ENCODE data around the gene STT3B. TPM values are rescaled to one million over a fixed set of nuclear protein-coding genes. Genes with fewer than 3 reads are reported as not detected.

The STT3B gene
- total RNA-seq, 2 donors from 2014 or later = 78.0 to 87.5 TPM

DNA sequence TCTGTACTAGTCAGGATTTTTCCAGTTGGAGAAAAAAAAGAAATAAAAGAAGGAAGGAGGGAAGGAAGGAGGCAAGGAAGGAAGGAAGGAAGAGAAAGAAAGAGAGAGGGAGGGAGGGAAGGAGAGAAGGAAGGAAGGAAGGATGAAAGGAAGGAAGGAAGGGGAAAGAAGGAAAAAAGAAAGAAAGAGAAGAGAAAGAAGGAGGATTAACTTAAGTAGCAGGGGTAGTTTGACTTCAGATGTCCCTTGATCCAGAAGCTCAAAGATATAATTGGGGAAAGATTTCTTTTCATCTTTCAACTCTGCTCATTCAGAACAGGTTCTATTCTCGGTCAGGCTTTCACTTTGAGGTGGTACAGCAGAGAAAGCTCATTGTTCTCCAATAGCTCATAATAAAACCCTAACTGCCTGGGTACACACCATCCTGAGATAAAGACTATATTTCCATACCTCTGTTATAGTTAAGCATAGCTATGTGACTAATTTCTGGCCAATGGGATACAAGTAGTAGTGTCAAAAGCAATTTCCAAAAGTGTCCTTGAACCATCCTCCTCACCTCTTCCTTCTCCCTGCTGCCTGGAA lies 23.5 kb upstream of the STT3B start:
- H3K27ac ChIP-seq = no peak overlapping the region
- no peaks in the 10 kb centered on the region for H3K36me3 ChIP-seq
- DNase-seq (ENCODE audit: low spot score) = no peak
- no peaks in the 10 kb centered on the region for H3K9me3 ChIP-seq
- no peaks in the 10 kb centered on the region for H3K4me1 ChIP-seq
- no peak overlapping the region for H3K4me3 ChIP-seq
- H3K27me3 ChIP-seq = no peaks in the 10 kb centered on the region
- TF ChIP-seq, protein P1, sequence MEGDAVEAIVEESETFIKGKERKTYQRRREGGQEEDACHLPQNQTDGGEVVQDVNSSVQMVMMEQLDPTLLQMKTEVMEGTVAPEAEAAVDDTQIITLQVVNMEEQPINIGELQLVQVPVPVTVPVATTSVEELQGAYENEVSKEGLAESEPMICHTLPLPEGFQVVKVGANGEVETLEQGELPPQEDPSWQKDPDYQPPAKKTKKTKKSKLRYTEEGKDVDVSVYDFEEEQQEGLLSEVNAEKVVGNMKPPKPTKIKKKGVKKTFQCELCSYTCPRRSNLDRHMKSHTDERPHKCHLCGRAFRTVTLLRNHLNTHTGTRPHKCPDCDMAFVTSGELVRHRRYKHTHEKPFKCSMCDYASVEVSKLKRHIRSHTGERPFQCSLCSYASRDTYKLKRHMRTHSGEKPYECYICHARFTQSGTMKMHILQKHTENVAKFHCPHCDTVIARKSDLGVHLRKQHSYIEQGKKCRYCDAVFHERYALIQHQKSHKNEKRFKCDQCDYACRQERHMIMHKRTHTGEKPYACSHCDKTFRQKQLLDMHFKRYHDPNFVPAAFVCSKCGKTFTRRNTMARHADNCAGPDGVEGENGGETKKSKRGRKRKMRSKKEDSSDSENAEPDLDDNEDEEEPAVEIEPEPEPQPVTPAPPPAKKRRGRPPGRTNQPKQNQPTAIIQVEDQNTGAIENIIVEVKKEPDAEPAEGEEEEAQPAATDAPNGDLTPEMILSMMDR (IDR thresholded peaks at IDR 0.05) = no peak

DNA sequence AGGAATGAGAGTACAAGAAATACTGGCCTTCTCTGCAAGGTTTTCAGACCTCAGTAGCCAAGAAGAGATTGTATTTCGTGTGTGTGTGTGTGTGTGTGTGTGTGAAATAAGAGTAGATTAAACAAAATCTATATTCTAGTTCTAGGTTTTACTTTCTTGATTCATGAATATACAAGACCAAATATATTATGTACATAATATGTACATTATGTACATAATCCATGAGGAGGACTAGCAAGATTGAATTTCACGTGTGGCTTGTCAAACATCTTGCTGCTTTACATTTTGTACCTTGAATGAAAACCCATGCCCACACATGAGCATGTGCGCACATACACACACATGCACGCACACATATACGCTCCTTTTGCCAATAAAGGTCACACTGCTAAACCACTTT lies 18.2 kb upstream of the STT3B start:
- no peaks in the 10 kb centered on the region for H3K4me1 ChIP-seq
- TF ChIP-seq, protein P1 (IDR thresholded peaks at IDR 0.05) = no peak
- no peak overlapping the region for H3K4me3 ChIP-seq
- no peaks in the 10 kb centered on the region for H3K27me3 ChIP-seq
- no peak for DNase-seq (ENCODE audit: low spot score)
- no peak overlapping the region for H3K27ac ChIP-seq
- H3K9me3 ChIP-seq = no peaks in the 10 kb centered on the region
- H3K36me3 ChIP-seq = no peaks in the 10 kb centered on the region

DNA sequence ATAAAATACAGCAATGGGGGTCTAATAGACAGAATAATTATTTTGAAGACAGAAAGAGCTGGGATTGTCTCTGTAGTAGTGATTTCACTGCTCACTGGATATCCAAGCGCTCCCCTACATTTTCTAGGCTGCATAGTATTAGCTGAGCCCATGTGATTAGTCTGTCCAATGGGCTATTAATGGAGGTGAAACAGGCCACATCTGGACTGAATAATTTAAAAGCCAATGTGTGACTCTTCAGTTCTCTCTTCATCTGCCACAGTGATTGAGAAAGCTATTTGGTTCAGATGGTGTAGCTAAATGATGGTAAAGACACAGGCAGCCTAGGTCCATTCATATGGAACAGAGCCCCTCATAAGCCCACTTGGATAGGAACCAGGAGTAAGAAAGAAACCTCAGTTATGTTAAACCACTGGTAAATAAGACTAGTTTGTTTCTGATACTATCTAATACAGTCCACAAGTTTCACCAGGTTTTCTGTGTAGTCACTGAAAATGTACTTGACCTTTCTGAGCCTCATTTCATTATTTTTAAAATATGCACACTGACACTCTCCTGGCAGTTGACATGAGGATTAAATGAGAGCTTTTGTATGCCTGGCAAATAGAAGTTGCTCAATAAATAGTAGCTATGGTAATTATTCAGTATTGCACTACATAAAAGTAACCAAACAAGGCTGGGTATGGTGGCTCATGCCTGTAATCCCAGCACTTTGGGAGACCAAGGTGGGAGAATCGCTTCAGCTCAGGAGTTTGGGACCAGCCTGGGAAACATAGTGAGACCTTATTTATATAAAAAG lies 17.0 kb upstream of the STT3B start:
- no peak overlapping the region for H3K27ac ChIP-seq
- H3K9me3 ChIP-seq = no peaks in the 10 kb centered on the region
- H3K4me1 ChIP-seq = no peaks in the 10 kb centered on the region
- no peaks in the 10 kb centered on the region for H3K36me3 ChIP-seq
- H3K27me3 ChIP-seq = no peaks in the 10 kb centered on the region
- no peak for DNase-seq (ENCODE audit: low spot score)
- no peak overlapping the region for H3K4me3 ChIP-seq
- TF ChIP-seq, protein P1 (IDR thresholded peaks at IDR 0.05) = no peak

DNA sequence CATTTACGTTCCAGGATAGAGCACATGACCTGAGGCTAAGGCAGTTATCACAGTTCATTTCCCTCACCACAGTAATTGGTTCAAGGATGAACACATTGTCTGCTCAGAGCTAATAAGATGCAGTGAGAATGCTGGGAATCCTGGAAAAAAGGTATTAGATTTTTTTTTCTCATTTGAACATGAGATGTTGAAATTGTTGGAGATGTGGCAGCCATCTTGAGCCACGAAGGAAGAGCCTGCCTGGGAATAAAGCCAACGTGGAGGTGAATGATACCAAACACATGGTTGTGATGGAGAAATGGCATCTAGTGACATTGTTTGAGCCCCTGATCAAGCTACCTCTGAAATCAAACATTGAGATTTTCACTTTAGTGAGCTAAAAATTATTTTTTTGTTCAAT lies 16.0 kb upstream of the STT3B start:
- Histone ChIP-seq H3K4me3 (no peak overlapping the region), H3K27me3 (no peaks in the 10 kb centered on the region), H3K36me3 (no peaks in the 10 kb centered on the region), H3K27ac (no peak overlapping the region), H3K9me3 (no peaks in the 10 kb centered on the region), H3K4me1 (no peaks in the 10 kb centered on the region)
- no peak for DNase-seq (ENCODE audit: low spot score)
- TF ChIP-seq, protein P1 (IDR thresholded peaks at IDR 0.05) = no peak

GRCh38 chr3:31521468-31521867 lies 11.3 kb upstream of the STT3B start:
- no peak overlapping the region for H3K27ac ChIP-seq
- no peak for DNase-seq (ENCODE audit: low spot score)
- no peaks in the 10 kb centered on the region for H3K36me3 ChIP-seq
- no peaks in the 10 kb centered on the region for H3K4me1 ChIP-seq
- H3K27me3 ChIP-seq = no peaks in the 10 kb centered on the region
- no peak overlapping the region for H3K4me3 ChIP-seq
- H3K9me3 ChIP-seq = no peaks in the 10 kb centered on the region
- TF ChIP-seq, protein P1 (IDR thresholded peaks at IDR 0.05) = no peak

Measured in right atrium auricular region (tissue), 2 donors.